Stomach (tissue), 9 donors: Measurements from ENCODE around the gene IL12RB2. TPM values are rescaled to one million over a fixed set of nuclear protein-coding genes. Genes with fewer than 3 reads are reported as not detected.

ENCODE experiments used
- DNase-seq, 2 donors: peaks; one replicate each; pipeline versions ENCODE4 v3.0.0 to v3.0.0-alpha.2; 2013 to 2019
- H3K27ac ChIP-seq, 5 donors: fragments of 200-600 bp in 4 of 5; sonication (generic) in 4 of 5; one replicate each; pipeline ENCODE4 v1.5.1; 2013 to 2019; ENCODE audit warnings: mild to moderate bottlenecking in 1 of 5, moderate library complexity in 1 of 5
- H3K27me3 ChIP-seq, 3 donors: fragments of 200-600 bp; sonication (generic); one replicate each; pipeline ENCODE4 v1.5.1; 2017 to 2019; ENCODE audit warnings: mixed run types in 1 of 3
- H3K36me3 ChIP-seq, 4 donors: fragments of 200-600 bp; sonication (generic); 1 replicate in 3 of 4; 2 replicates in 1 of 4; pipeline ENCODE4 v1.5.1; 2016 to 2019
- H3K4me1 ChIP-seq, 4 donors: fragments of 200-600 bp; sonication (generic); one replicate each; pipeline ENCODE4 v1.5.1; 2016 to 2019
- H3K4me3 ChIP-seq, 4 donors: fragments of 200-600 bp; sonication (generic) in 3 of 4; one replicate each; pipeline ENCODE4 v1.5.1; 2016 to 2019; ENCODE audit warnings: mild to moderate bottlenecking in 1 of 4
- H3K9me3 ChIP-seq, 4 donors: fragments of 200-600 bp; sonication (generic); one replicate each; pipeline ENCODE4 v1.5.1; 2016 to 2019
- CTCF ChIP-seq, 7 experiments: fragments of 450-650 bp in 4 of 7; fragments of 200-600 bp in 3 of 7; sonication (generic) in 3 of 7; IDR thresholded peaks; one replicate each; pipeline ENCODE4 v1.5.1; 2016 to 2019; ENCODE audit warnings: antibody characterized with exemption in 7 of 7, control low read depth in 2 of 7, mild to moderate bottlenecking in 1 of 7
- EP300 ChIP-seq: sonication (generic); formaldehyde crosslinking; IDR thresholded peaks from one replicate; pipeline ENCODE4 v1.6.1; 2017; ENCODE audit warnings: antibody characterized with exemption
- POLR2A ChIP-seq, 4 donors: fragments of 450-650 bp; IDR thresholded peaks; one replicate each; pipeline ENCODE4 v1.6.1; 2016; ENCODE audit warnings: antibody characterized with exemption in 4 of 4, control low read depth in 2 of 4, mild to moderate bottlenecking in 1 of 4, moderate library complexity in 1 of 4
- POLR2AphosphoS5 ChIP-seq, 3 donors: sonication (generic); formaldehyde crosslinking; IDR thresholded peaks; one replicate each; pipeline ENCODE4 v1.6.1; 2016; ENCODE audit warnings: antibody characterized with exemption in 3 of 3
- WGBS, 5 donors: extraction: QIAGEN DNeasy Blood & Tissue Kit in 3 of 5; methylation state at CpG; one replicate each; pipeline versions ENCODE4 v1.1.5 to v1.1.7; 2013 to 2018; 5-methylcytosine and 5-hydroxymethylcytosine counted together
- intact Hi-C: fragments of 100-400 bp; cut with DNase I; formaldehyde crosslinking; loops from one replicate; pipeline ENCODE4 v1.15.1; 2023; ENCODE audit warnings: low total_unique reads
- polyA plus RNA-seq, 3 donors: library from polyadenylated mRNA; stranded (reverse); fragments of 200-250 nt; gene quantifications; one replicate each; pipeline ENCODE4 v1.2.3, GENCODE V29; 2013
- total RNA-seq, 5 donors: library from RNA; depleted of rRNA; stranded (reverse); fragments of >200 nt; gene quantifications; one replicate each; pipeline versions ENCODE4 v1.1.0 to v1.2.3, GENCODE V29; 2014 to 2016
- donor health status: healthy with polysubstance abuse.
- donor health status: Bipolar disorder and iron deficiency.
- donor health status: healthy.

The IL12RB2 gene
- total and polyA plus RNA-seq, 8 donors = 0.06 to 1.2 (median 0.29) TPM; not detected in 3

GRCh38 chr1:67316918-67317317 lies 9.2 kb downstream of the IL12RB2 start:
- no peak for DNase-seq
- H3K4me3 ChIP-seq = no peak overlapping the region
- H3K4me1 ChIP-seq = no peaks in the 10 kb centered on the region
- WGBS, 5 donors = 86 to 97% (median 92%) methylated on average over 2 of the region's 2 CpGs
- intact Hi-C loops = no loop called here
- no peaks in the 10 kb centered on the region for H3K36me3 ChIP-seq
- H3K27me3 ChIP-seq = no peaks in the 10 kb centered on the region
- H3K27ac ChIP-seq = no peak overlapping the region
- H3K9me3 ChIP-seq = no peaks in the 10 kb centered on the region
- TF ChIP-seq POLR2A (IDR thresholded peaks at IDR 0.05) = no peak
- TF ChIP-seq POLR2AphosphoS5 (IDR thresholded peaks at IDR 0.05) = no peak
- TF ChIP-seq CTCF (IDR thresholded peaks at IDR 0.05) = no peak
- TF ChIP-seq EP300 = no peak

- no peak overlapping the region for H3K27ac ChIP-seq
- no peak overlapping the region for H3K4me3 ChIP-seq
- no peak for TF ChIP-seq POLR2AphosphoS5 (IDR thresholded peaks at IDR 0.05)
- no peak for TF ChIP-seq CTCF (IDR thresholded peaks at IDR 0.05)
- WGBS, 5 donors = 76 to 89% (median 84%) methylated on average over 4 of the region's 4 CpGs
- no peaks in the 10 kb centered on the region for H3K27me3 ChIP-seq
- no peaks in the 10 kb centered on the region for H3K4me1 ChIP-seq
- DNase-seq = no peak
- no peaks in the 10 kb centered on the region for H3K36me3 ChIP-seq
- no peaks in the 10 kb centered on the region for H3K9me3 ChIP-seq
- intact Hi-C loops = no loop called here
Measured at GRCh38 chr1:67317803-67318202, 10.1 kb downstream of the IL12RB2 start.

GRCh38 chr1:67322442-67322841 lies 14.8 kb downstream of the IL12RB2 start:
- WGBS, 5 donors = 82 to 96% (median 92%) methylated on average over 1 of the region's 1 CpG
- TF ChIP-seq EP300 (no peak), POLR2A (IDR thresholded peaks at IDR 0.05) (no peak), CTCF (IDR thresholded peaks at IDR 0.05) (no peak), POLR2AphosphoS5 (IDR thresholded peaks at IDR 0.05) (no peak)
- Histone ChIP-seq H3K9me3 (no peaks in the 10 kb centered on the region), H3K27ac (no peak overlapping the region), H3K4me3 (no peak overlapping the region), H3K36me3 (no peaks in the 10 kb centered on the region), H3K27me3 (no peaks in the 10 kb centered on the region), H3K4me1 (no peaks in the 10 kb centered on the region)
- no peak for DNase-seq
- intact Hi-C loops = no loop called here

GRCh38 chr1:67323087-67323486 lies 15.4 kb downstream of the IL12RB2 start:
- no peak for DNase-seq
- 90 to 95% (median 93%) methylated on average over 3 of the region's 3 CpGs for WGBS, 5 donors

More at GRCh38 chr1:67323087-67323486, 15.4 kb downstream of the IL12RB2 start:
- no peaks in the 10 kb centered on the region for H3K9me3 ChIP-seq
- H3K4me1 ChIP-seq = no peaks in the 10 kb centered on the region
- H3K36me3 ChIP-seq = no peaks in the 10 kb centered on the region
- H3K27ac ChIP-seq = no peak overlapping the region
- no peak for TF ChIP-seq POLR2AphosphoS5 (IDR thresholded peaks at IDR 0.05)
- TF ChIP-seq POLR2A (IDR thresholded peaks at IDR 0.05) = no peak
- TF ChIP-seq EP300 = no peak
- no peak for TF ChIP-seq CTCF (IDR thresholded peaks at IDR 0.05)
- H3K27me3 ChIP-seq = no peaks in the 10 kb centered on the region
- intact Hi-C loops = no loop called here
- H3K4me3 ChIP-seq = no peak overlapping the region
